IPS-18a (cell line): ENCODE measurements around the gene COL26A1.

Source experiments
- H3K27ac ChIP-seq: one replicate; pipeline ENCODE4 v1.5.1; 2013; ENCODE audit warnings: low read length
- H3K27me3 ChIP-seq: one replicate; pipeline ENCODE4 v1.6.1; 2013; ENCODE audit warnings: mild to moderate bottlenecking, low read length; ENCODE audit not compliant: control insufficient read depth, insufficient read depth
- H3K36me3 ChIP-seq: one replicate; pipeline ENCODE4 v1.6.1; 2013; ENCODE audit warnings: low read depth, low read length; ENCODE audit not compliant: control insufficient read depth
- H3K4me1 ChIP-seq: one replicate; pipeline ENCODE4 v1.6.1; 2013; ENCODE audit warnings: low read depth, low read length; ENCODE audit not compliant: control insufficient read depth
- H3K4me3 ChIP-seq: one replicate; pipeline ENCODE4 v1.5.1; 2013; ENCODE audit warnings: low read length
- H3K9ac ChIP-seq: one replicate; pipeline ENCODE4 v1.6.1; 2013; ENCODE audit warnings: mild to moderate bottlenecking, low read length, moderate library complexity
- H3K9me3 ChIP-seq: one replicate; pipeline ENCODE4 v1.6.1; 2013; ENCODE audit warnings: low read depth, low read length; ENCODE audit not compliant: control insufficient read depth

The COL26A1 gene

DNA sequence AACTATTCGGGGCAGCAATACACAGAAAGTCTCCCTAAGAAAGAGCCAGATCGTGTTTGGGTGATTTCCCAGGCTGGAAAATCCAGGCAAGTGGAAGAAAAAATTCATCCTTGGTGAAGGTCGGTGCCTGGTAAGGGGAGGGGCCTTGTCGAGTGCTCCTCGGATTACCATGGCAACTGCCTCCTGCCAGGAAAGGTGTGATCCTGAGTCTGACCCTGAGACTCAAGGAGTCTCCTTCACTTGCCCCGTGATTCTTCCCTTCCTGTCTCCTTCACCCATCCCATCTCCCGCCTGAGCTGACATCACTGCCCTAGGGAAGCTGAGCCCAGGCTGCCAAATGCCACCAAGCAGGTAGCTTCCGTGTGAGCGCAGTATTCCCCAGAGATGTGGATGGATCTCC is 154.2 kb downstream of the COL26A1 start:
- no peaks in the 10 kb centered on the region for H3K36me3 ChIP-seq
- H3K9me3 ChIP-seq, result no peaks in the 10 kb centered on the region
- no peaks in the 10 kb centered on the region for H3K27me3 ChIP-seq
- H3K27ac ChIP-seq, result no peak overlapping the region
- no peak overlapping the region for H3K9ac ChIP-seq
- H3K4me1 ChIP-seq, result peaks cover 4% of the 10 kb centered on the region
- H3K4me3 ChIP-seq, result no peak overlapping the region

DNA sequence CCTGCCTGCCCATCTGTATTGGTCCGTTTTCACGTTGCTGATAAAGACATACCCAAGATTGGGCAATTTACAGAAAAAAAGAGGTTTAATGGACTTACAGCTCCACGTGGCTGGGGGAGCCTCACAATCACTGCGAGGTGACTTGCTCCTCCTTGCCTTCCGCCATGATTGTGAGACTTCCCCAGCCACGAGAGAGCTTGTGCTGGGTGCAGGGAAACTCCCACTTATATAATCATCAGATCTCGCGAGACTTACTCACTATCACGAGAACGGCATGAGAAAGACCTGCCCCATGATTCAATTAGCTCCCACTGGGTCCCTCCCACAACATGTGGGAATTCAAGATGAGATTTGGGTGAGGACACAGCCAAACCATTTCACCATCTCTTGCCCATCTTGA is 154.6 kb downstream of the COL26A1 start:
- no peaks in the 10 kb centered on the region for H3K36me3 ChIP-seq
- no peak overlapping the region for H3K9ac ChIP-seq
- peaks cover 4% of the 10 kb centered on the region for H3K4me1 ChIP-seq
- H3K27me3 ChIP-seq, result no peaks in the 10 kb centered on the region
- H3K9me3 ChIP-seq, result no peaks in the 10 kb centered on the region
- H3K4me3 ChIP-seq, result no peak overlapping the region
- H3K27ac ChIP-seq, result no peak overlapping the region

DNA sequence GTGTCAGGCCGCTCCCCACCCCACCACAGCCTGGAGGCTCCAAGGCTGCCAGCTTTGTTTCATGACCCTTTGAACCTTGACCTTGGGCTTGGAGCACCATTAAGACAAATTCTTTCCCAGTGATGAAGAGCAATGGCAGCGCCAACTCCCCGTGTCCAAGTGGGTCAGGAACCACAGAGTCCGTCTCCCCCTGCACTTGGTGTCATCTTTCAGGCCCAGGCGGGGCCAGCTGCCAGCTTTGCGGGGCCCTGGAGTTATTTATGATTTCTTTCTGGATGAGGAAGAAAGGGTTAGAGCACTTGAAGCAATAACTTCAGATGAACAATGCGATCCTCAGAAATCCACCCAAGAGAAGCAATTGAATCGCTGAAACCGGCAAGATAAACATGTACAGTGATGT is 155.7 kb downstream of the COL26A1 start:
- Histone ChIP-seq H3K27me3 (no peaks in the 10 kb centered on the region), H3K36me3 (no peaks in the 10 kb centered on the region), H3K27ac (no peak overlapping the region), H3K4me1 (peaks cover 4% of the 10 kb centered on the region), H3K9me3 (no peaks in the 10 kb centered on the region), H3K9ac (no peak overlapping the region), H3K4me3 (no peak overlapping the region)

DNA sequence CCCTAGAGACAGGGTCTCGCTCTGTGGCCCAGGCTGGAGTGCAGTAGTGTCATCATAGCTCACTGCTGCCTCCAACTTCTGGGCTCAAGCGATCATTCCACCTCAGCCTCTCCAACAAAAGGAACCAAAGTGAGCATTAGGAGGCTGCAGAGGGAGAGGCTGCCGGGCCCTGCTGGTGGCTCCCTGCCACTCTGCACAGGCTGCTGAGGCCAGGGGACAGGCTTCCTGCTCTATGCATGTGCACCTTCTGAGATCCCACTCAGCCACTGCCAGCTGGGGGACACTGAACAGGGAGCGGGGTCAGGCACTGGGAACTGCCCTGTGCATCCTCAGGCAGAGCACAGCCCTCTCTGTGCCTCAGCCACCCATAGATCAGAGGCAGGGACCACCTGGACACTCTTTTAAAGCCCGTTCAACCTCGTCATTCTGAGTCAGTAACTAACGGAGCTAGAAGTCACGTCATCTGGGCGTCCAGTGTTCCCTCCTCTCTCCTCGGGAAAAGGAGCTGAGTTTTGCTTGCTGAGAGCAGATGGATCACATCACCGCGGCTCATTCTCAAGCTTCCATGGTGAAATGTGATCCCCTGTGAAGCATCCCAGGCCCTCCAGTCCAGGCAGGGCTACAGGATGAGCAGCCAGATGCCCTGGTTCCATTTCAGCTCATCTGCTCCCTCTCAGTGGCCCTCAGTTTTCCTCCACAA is 156.8 kb downstream of the COL26A1 start:
- Histone ChIP-seq H3K9me3 (no peaks in the 10 kb centered on the region), H3K9ac (no peak overlapping the region), H3K27ac (no peak overlapping the region), H3K27me3 (no peaks in the 10 kb centered on the region), H3K4me3 (no peak overlapping the region), H3K36me3 (no peaks in the 10 kb centered on the region), H3K4me1 (peaks cover 4% of the 10 kb centered on the region)

DNA sequence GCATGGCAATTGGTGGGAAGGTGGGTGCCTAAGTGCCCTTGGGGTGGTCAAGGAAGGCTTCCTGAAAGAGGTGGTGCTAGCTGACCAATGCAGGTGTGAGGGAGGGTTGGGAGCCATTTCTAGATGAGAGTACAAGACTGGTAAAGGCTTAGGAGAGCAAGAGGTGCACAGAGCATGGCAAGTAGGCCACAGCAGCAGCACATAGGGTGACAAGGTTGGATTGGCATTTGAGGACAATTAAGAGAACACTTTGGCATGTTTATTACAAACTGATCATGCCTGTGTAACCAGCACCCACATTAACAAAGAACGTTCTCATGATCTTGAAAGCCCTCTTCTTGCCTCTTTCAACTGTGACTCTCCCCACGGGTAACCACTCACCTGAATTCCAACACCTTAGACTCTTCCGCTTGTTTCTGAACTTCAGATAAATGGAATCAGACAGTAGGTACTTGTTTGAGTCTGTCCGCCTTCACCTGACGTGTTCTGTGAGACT is 158.8 kb downstream of the COL26A1 start:
- H3K9ac ChIP-seq, result no peak overlapping the region
- no peaks in the 10 kb centered on the region for H3K9me3 ChIP-seq
- H3K36me3 ChIP-seq, result no peaks in the 10 kb centered on the region
- H3K27me3 ChIP-seq, result no peaks in the 10 kb centered on the region
- H3K27ac ChIP-seq, result no peak overlapping the region
- no peaks in the 10 kb centered on the region for H3K4me1 ChIP-seq
- H3K4me3 ChIP-seq, result no peak overlapping the region

GRCh38 chr7:101522021-101522420 is 159.3 kb downstream of the COL26A1 start:
- Histone ChIP-seq H3K4me3 (no peak overlapping the region), H3K9me3 (no peaks in the 10 kb centered on the region), H3K27ac (no peak overlapping the region), H3K9ac (no peak overlapping the region), H3K27me3 (no peaks in the 10 kb centered on the region), H3K36me3 (no peaks in the 10 kb centered on the region), H3K4me1 (no peaks in the 10 kb centered on the region)

GRCh38 chr7:101527844-101528667 is 165.4 kb downstream of the COL26A1 start:
- Histone ChIP-seq H3K4me1 (no peaks in the 10 kb centered on the region), H3K27me3 (no peaks in the 10 kb centered on the region), H3K27ac (no peak overlapping the region), H3K36me3 (no peaks in the 10 kb centered on the region), H3K9me3 (no peaks in the 10 kb centered on the region), H3K4me3 (no peak overlapping the region), H3K9ac (no peak overlapping the region)

DNA sequence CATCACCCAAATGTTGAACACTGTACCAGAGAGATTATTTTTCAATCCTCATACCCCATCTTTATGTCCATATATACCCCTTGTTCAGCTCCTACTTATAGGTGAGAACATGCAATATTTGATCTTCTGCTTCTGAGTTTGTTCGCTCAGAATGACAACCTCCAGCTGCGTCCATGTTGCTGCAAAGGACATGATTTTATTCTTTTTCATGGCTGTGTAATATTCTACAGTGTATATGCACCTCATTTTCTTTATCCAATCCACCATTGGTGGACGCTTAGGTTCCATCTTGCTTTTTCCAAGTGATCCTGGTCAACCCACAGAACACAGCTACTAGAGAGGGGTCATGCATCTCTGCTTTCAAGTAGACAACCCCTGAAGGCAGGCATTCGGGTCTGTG is 166.9 kb downstream of the COL26A1 start:
- Histone ChIP-seq H3K9me3 (no peaks in the 10 kb centered on the region), H3K27ac (no peak overlapping the region), H3K4me1 (no peaks in the 10 kb centered on the region), H3K4me3 (no peak overlapping the region), H3K27me3 (no peaks in the 10 kb centered on the region), H3K36me3 (no peaks in the 10 kb centered on the region), H3K9ac (no peak overlapping the region)

DNA sequence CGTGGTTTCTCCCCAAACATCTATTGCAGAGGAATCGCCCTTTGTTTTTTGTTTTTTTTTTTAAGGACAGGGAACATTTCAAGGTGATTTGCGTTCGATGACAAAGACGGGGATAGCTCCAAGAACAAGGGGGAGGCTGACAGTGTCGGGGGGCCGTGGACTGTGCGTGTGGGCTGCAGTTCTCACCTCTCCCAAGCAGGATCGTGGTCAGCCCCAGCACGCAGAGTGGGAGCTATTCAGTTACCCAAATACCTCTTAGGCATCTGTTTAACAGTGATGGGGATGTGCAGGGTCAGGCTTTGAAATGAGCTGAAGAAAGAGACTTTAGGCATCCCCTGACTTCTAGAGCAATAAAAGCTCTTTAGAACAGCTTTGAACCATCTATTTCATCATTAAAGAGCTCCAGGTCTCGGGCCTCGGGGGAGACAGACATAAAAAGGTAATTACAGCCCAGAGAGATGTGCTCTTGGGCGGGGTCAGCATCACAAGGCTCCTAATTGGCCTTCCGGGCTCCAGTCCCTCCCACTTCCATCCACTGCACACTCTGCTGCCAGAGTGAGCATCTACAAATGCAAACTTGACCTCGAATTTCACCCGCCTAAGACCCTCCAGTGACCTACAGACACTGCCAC is 169.2 kb downstream of the COL26A1 start:
- H3K4me3 ChIP-seq, result no peak overlapping the region
- no peaks in the 10 kb centered on the region for H3K36me3 ChIP-seq
- no peak overlapping the region for H3K9ac ChIP-seq
- H3K27me3 ChIP-seq, result no peaks in the 10 kb centered on the region
- no peaks in the 10 kb centered on the region for H3K9me3 ChIP-seq
- H3K27ac ChIP-seq, result no peak overlapping the region
- H3K4me1 ChIP-seq, result no peaks in the 10 kb centered on the region

- Histone ChIP-seq H3K27me3 (no peaks in the 10 kb centered on the region), H3K4me1 (no peaks in the 10 kb centered on the region), H3K9me3 (no peaks in the 10 kb centered on the region), H3K27ac (no peak overlapping the region), H3K4me3 (no peak overlapping the region), H3K9ac (no peak overlapping the region), H3K36me3 (no peaks in the 10 kb centered on the region)
Observed at GRCh38 chr7:101532400-101533102, 169.9 kb downstream of the COL26A1 start.

DNA sequence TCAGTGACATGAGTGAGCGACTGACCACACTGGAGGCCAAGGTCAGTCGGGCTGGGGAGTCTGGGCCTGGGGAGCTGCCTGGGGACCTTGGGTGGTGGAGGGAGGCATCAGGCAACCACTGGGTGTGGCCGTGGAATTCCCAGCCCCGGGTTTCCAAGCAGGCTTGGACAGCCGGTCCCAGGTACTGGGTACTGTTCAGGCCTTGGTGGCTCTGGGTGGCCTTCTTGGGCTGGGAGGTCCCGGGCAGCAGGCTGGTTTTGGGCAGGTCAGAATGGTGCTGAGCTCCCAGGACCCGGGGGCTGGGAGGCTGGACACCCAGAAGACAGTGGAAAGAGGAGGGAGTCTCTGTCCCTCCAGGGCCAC is 170.4 kb downstream of the COL26A1 start:
- H3K9me3 ChIP-seq, result no peaks in the 10 kb centered on the region
- H3K9ac ChIP-seq, result no peak overlapping the region
- no peak overlapping the region for H3K27ac ChIP-seq
- H3K4me3 ChIP-seq, result no peak overlapping the region
- H3K27me3 ChIP-seq, result no peaks in the 10 kb centered on the region
- H3K4me1 ChIP-seq, result no peaks in the 10 kb centered on the region
- no peaks in the 10 kb centered on the region for H3K36me3 ChIP-seq
